Uterus (tissue), 2 donors: ENCODE results near the gene CAMK2B.

Experiments
- CTCF ChIP-seq, 4 experiments: fragments of 200-600 bp in 2 of 4; fragments of 450-650 bp in 2 of 4; sonication (generic) in 2 of 4; IDR thresholded peaks; one replicate each; pipeline ENCODE4 v1.5.1; 2016 to 2019; ENCODE audit warnings: antibody characterized with exemption in 4 of 4, mild to moderate bottlenecking in 2 of 4, moderate library complexity in 1 of 4
- POLR2A ChIP-seq, 2 donors: fragments of 450-650 bp; IDR thresholded peaks; one replicate each; pipeline ENCODE4 v1.6.1; 2016; ENCODE audit warnings: antibody characterized with exemption in 2 of 2, mild to moderate bottlenecking in 1 of 2, moderate library complexity in 1 of 2

GRCh38 chr7:44307905-44308595 is 17.3 kb downstream of the CAMK2B start:
- TF ChIP-seq CTCF (IDR thresholded peaks at IDR 0.05) (no peak), POLR2A (IDR thresholded peaks at IDR 0.05) (no peak)
